Stomach (tissue), 9 donors: ENCODE results near the gene CCNG2. TPM values are rescaled to one million over a fixed set of nuclear protein-coding genes. Genes with fewer than 3 reads are reported as not detected.
A peak's percentile ranks its signal among the peaks of the same experiment; 100 is the strongest.

ENCODE experiments used
- DNase-seq, 2 donors: peaks; one replicate each; pipeline versions ENCODE4 v3.0.0 to v3.0.0-alpha.2; 2013 to 2019
- H3K27ac ChIP-seq, 5 donors: fragments of 200-600 bp in 4 of 5; sonication (generic) in 4 of 5; one replicate each; pipeline ENCODE4 v1.5.1; 2013 to 2019; ENCODE audit warnings: mild to moderate bottlenecking in 1 of 5, moderate library complexity in 1 of 5
- H3K27me3 ChIP-seq, 3 donors: fragments of 200-600 bp; sonication (generic); one replicate each; pipeline ENCODE4 v1.5.1; 2017 to 2019; ENCODE audit warnings: mixed run types in 1 of 3
- H3K36me3 ChIP-seq, 4 donors: fragments of 200-600 bp; sonication (generic); 1 replicate in 3 of 4; 2 replicates in 1 of 4; pipeline ENCODE4 v1.5.1; 2016 to 2019
- H3K4me1 ChIP-seq, 4 donors: fragments of 200-600 bp; sonication (generic); one replicate each; pipeline ENCODE4 v1.5.1; 2016 to 2019
- H3K4me3 ChIP-seq, 4 donors: fragments of 200-600 bp; sonication (generic) in 3 of 4; one replicate each; pipeline ENCODE4 v1.5.1; 2016 to 2019; ENCODE audit warnings: mild to moderate bottlenecking in 1 of 4
- H3K9me3 ChIP-seq, 4 donors: fragments of 200-600 bp; sonication (generic); one replicate each; pipeline ENCODE4 v1.5.1; 2016 to 2019
- EP300 ChIP-seq: sonication (generic); formaldehyde crosslinking; IDR thresholded peaks from one replicate; pipeline ENCODE4 v1.6.1; 2017; ENCODE audit warnings: antibody characterized with exemption
- POLR2A ChIP-seq, 4 donors: fragments of 450-650 bp; IDR thresholded peaks; one replicate each; pipeline ENCODE4 v1.6.1; 2016; ENCODE audit warnings: antibody characterized with exemption in 4 of 4, control low read depth in 2 of 4, mild to moderate bottlenecking in 1 of 4, moderate library complexity in 1 of 4
- POLR2AphosphoS5 ChIP-seq, 3 donors: sonication (generic); formaldehyde crosslinking; IDR thresholded peaks; one replicate each; pipeline ENCODE4 v1.6.1; 2016; ENCODE audit warnings: antibody characterized with exemption in 3 of 3
- WGBS, 5 donors: extraction: QIAGEN DNeasy Blood & Tissue Kit in 3 of 5; methylation state at CpG; one replicate each; pipeline versions ENCODE4 v1.1.5 to v1.1.7; 2013 to 2018; 5-methylcytosine and 5-hydroxymethylcytosine counted together
- intact Hi-C: fragments of 100-400 bp; cut with DNase I; formaldehyde crosslinking; loops from one replicate; pipeline ENCODE4 v1.15.1; 2023; ENCODE audit warnings: low total_unique reads
- polyA plus RNA-seq, 3 donors: library from polyadenylated mRNA; stranded (reverse); fragments of 200-250 nt; gene quantifications; one replicate each; pipeline ENCODE4 v1.2.3, GENCODE V29; 2013
- total RNA-seq, 5 donors: library from RNA; depleted of rRNA; stranded (reverse); fragments of >200 nt; gene quantifications; one replicate each; pipeline versions ENCODE4 v1.1.0 to v1.2.3, GENCODE V29; 2014 to 2016
- TF ChIP-seq, protein P1 (sequence below), 7 experiments: fragments of 450-650 bp in 4 of 7; fragments of 200-600 bp in 3 of 7; sonication (generic) in 3 of 7; IDR thresholded peaks; one replicate each; pipeline ENCODE4 v1.5.1; 2016 to 2019; ENCODE audit warnings: antibody characterized with exemption in 7 of 7, control low read depth in 2 of 7, mild to moderate bottlenecking in 1 of 7
- donor health status: healthy with polysubstance abuse.
- donor health status: Bipolar disorder and iron deficiency.
- donor health status: healthy.

CCNG2 gene
- total and polyA plus RNA-seq, 8 donors = 1.2 to 62.8 (median 18.4) TPM

- WGBS, 5 donors = 76 to 85% (median 84%) methylated on average over 6 of the region's 6 CpGs
- Histone ChIP-seq H3K27me3 (no peaks in the 10 kb centered on the region), H3K4me3 (no peak overlapping the region), H3K9me3 (no peaks in the 10 kb centered on the region), H3K36me3 (no peaks in the 10 kb centered on the region), H3K27ac (no peak overlapping the region), H3K4me1 (peaks cover 7 to 33% (median 10%) of the 10 kb centered on the region in 4 donors)
- no peak for TF ChIP-seq POLR2A (IDR thresholded peaks at IDR 0.05)
- TF ChIP-seq EP300 = no peak
- TF ChIP-seq, protein P1, sequence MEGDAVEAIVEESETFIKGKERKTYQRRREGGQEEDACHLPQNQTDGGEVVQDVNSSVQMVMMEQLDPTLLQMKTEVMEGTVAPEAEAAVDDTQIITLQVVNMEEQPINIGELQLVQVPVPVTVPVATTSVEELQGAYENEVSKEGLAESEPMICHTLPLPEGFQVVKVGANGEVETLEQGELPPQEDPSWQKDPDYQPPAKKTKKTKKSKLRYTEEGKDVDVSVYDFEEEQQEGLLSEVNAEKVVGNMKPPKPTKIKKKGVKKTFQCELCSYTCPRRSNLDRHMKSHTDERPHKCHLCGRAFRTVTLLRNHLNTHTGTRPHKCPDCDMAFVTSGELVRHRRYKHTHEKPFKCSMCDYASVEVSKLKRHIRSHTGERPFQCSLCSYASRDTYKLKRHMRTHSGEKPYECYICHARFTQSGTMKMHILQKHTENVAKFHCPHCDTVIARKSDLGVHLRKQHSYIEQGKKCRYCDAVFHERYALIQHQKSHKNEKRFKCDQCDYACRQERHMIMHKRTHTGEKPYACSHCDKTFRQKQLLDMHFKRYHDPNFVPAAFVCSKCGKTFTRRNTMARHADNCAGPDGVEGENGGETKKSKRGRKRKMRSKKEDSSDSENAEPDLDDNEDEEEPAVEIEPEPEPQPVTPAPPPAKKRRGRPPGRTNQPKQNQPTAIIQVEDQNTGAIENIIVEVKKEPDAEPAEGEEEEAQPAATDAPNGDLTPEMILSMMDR (IDR thresholded peaks at IDR 0.05) = no peak
- no peak for TF ChIP-seq POLR2AphosphoS5 (IDR thresholded peaks at IDR 0.05)
- DNase-seq = no peak
- intact Hi-C loops = loop anchor here (10.0 kb wide), 1 partner anchor 56 kb away; no protein-coding TSS in a partner anchor
Observed at GRCh38 chr4:77151241-77151640, 5.8 kb upstream of the CCNG2 start.

DNA sequence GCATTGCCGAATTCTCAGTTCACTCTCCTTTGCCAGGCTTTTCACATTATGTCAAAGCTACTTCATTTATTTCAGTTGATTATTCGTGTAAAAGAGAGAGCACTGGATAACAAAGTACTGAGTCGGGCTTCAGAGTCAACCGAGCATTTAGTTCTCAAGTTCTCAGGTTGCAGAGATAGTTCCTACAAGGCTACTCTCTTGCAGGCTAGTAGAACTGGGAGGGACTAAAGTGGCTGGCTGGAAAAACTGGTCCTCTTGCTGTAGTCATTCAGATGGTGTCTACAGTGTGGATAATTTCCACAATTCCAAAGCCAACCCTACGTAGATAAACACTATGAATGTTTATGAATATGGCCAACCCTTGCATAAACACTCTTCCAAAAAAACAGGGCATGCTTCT lies 4.6 kb upstream of the CCNG2 start:
- intact Hi-C loops = loop anchor here (10.0 kb wide), 1 partner anchor 58 kb away; no protein-coding TSS in a partner anchor
- peaks cover 7 to 28% (median 11%) of the 10 kb centered on the region in 4 donors for H3K4me1 ChIP-seq
- no peaks in the 10 kb centered on the region for H3K9me3 ChIP-seq
- H3K36me3 ChIP-seq = no peaks in the 10 kb centered on the region
- TF ChIP-seq, protein P1 (IDR thresholded peaks at IDR 0.05) = no peak
- TF ChIP-seq POLR2AphosphoS5 (IDR thresholded peaks at IDR 0.05) (no peak), POLR2A (IDR thresholded peaks at IDR 0.05) (no peak), EP300 (no peak)
- H3K4me3 ChIP-seq = no peak overlapping the region
- WGBS, 5 donors = 35 to 49% (median 40%) methylated on average over 5 of the region's 5 CpGs
- H3K27ac ChIP-seq = no peak overlapping the region
- peak in 1 of 2 donors; percentile 61 for DNase-seq
- no peaks in the 10 kb centered on the region for H3K27me3 ChIP-seq

GRCh38 chr4:77153006-77153405 lies 4.0 kb upstream of the CCNG2 start:
- Histone ChIP-seq H3K4me1 (peaks cover 7 to 28% (median 11%) of the 10 kb centered on the region in 4 donors), H3K27ac (no peak overlapping the region), H3K4me3 (no peak overlapping the region), H3K27me3 (no peaks in the 10 kb centered on the region), H3K9me3 (no peaks in the 10 kb centered on the region), H3K36me3 (no peaks in the 10 kb centered on the region)
- TF ChIP-seq EP300 (no peak), POLR2AphosphoS5 (IDR thresholded peaks at IDR 0.05) (no peak), POLR2A (IDR thresholded peaks at IDR 0.05) (no peak)
- TF ChIP-seq, protein P1 (IDR thresholded peaks at IDR 0.05) = no peak
- intact Hi-C loops = loop anchor here (10.0 kb wide), 1 partner anchor 58 kb away; no protein-coding TSS in a partner anchor
- WGBS, 5 donors = 60 to 84% (median 71%) methylated on average over 3 of the region's 3 CpGs
- DNase-seq = no peak

- Histone ChIP-seq H3K27ac (no peak overlapping the region), H3K27me3 (no peaks in the 10 kb centered on the region), H3K36me3 (peaks cover 0 to under 1% (median 0%) of the 10 kb centered on the region in 4 donors), H3K4me1 (peaks cover 7 to 38% (median 20%) of the 10 kb centered on the region in 4 donors), H3K9me3 (no peaks in the 10 kb centered on the region), H3K4me3 (no peak overlapping the region)
- TF ChIP-seq POLR2A (IDR thresholded peaks at IDR 0.05) = no peak
- no peak for TF ChIP-seq POLR2AphosphoS5 (IDR thresholded peaks at IDR 0.05)
- TF ChIP-seq, protein P1 (IDR thresholded peaks at IDR 0.05) = no peak
- no peak for TF ChIP-seq EP300
- intact Hi-C loops = loop anchor here (10.0 kb wide), 1 partner anchor 59 kb away; no protein-coding TSS in a partner anchor
- DNase-seq = no peak
Observed at GRCh38 chr4:77154065-77154464, 2.9 kb upstream of the CCNG2 start.
